PFSK-1 (cell line): ENCODE data around the gene ZFP62.

Experiments used
- POLR2AphosphoS5 ChIP-seq: IDR thresholded peaks from 2 replicates; pipeline ENCODE4 v1.6.1; 2012; ENCODE audit warnings: low read depth, mild to moderate bottlenecking, control low read depth, low read length, moderate library complexity
- SIN3A ChIP-seq: IDR thresholded peaks from 2 replicates; pipeline ENCODE4 v1.6.1; 2012; ENCODE audit warnings: mild to moderate bottlenecking, low read length, moderate library complexity, borderline replicate concordance; ENCODE audit not compliant: insufficient read depth

DNA sequence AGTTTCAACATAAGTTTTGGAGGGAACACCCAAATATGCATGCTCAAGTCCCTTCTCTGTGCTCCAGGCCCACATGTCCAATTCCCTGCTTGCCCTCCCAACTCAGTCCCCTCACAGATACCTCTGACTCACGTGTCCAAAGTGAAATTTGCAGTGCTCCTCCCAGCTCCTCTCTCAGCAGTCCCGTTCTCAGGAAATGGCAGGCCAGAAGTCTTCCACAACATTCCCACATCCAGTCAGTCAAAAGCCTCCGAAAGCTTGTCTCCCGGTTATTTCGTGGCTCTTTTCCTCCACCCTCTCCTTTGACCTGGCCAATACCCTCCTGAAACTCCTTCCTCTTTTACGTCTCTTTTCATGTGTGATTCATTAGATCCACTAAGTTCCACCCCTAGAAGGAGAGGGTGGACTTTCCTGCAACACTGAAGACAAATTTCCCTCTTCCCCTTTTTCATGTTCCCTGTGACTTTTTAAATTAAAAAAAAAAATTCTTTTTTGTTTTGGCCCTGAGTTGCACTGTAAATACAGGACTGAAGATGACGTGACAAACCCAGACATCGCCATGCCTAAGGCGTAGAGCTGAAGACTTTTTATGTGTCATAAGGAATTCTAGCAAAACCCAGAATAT is 45.7 kb downstream of the ZFP62 start:
- TF ChIP-seq SIN3A (no peak), POLR2AphosphoS5 (no peak)
